ENCODE results near the gene CDH11.

The CDH11 gene

DNA sequence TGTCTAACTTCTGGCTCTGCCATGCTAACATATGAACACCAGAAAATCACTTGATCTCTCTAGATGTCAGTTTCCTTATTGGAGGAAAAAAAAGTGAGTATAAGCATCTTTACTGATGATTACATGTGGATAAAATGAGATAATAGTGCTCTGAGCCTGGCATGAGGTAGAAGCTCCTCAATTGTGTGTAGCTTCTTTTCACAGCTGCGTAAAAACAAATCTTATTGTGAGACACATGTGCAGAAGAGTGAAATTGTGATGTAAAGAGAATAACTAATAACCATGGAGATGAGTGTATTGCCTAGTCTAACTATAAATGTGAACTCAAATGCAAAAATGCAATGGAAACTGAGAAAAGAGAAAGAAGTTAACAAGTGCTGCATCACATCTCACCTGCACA lies 44.7 kb downstream of the CDH11 start:
- Histone ChIP-seq H3K4me1 (ENCODE audit: control insufficient read depth in 1 of 2, insufficient read depth in 1 of 2, low read depth in 1 of 2, low read length in 1 of 2) (no peaks in the 10 kb centered on the region), H3K9me3 (no peaks in the 10 kb centered on the region), H3K27me3 (no peaks in the 10 kb centered on the region), H3K4me3 (ENCODE audit: low read depth in 1 of 2, low read length in 1 of 2) (no peak overlapping the region), H3K27ac (no peak overlapping the region), H3K36me3 (no peaks in the 10 kb centered on the region)
- TF ChIP-seq, protein P1, sequence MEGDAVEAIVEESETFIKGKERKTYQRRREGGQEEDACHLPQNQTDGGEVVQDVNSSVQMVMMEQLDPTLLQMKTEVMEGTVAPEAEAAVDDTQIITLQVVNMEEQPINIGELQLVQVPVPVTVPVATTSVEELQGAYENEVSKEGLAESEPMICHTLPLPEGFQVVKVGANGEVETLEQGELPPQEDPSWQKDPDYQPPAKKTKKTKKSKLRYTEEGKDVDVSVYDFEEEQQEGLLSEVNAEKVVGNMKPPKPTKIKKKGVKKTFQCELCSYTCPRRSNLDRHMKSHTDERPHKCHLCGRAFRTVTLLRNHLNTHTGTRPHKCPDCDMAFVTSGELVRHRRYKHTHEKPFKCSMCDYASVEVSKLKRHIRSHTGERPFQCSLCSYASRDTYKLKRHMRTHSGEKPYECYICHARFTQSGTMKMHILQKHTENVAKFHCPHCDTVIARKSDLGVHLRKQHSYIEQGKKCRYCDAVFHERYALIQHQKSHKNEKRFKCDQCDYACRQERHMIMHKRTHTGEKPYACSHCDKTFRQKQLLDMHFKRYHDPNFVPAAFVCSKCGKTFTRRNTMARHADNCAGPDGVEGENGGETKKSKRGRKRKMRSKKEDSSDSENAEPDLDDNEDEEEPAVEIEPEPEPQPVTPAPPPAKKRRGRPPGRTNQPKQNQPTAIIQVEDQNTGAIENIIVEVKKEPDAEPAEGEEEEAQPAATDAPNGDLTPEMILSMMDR (IDR thresholded peaks at IDR 0.05): no peak

DNA sequence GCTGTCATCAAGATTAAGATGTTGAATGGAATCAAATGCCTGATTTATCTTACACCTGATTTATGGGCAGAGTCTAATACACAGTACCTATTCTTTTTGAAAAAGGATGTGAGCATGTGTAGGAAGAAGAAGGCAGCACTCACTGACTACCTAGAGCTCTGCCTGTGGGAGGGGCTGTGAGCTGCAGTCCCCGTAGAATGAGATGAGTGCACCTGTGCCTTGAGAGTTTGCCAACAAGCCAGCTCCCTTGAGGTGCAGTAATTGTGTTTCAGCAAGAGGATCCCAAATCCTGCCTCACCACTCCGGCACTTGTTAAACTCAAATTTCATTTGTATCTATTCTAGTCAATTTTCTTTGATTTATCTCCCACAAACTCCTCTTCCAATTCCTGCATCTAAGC lies 46.0 kb downstream of the CDH11 start:
- Histone ChIP-seq H3K27ac (no peak overlapping the region), H3K4me1 (ENCODE audit: control insufficient read depth in 1 of 2, insufficient read depth in 1 of 2, low read depth in 1 of 2, low read length in 1 of 2) (no peaks in the 10 kb centered on the region), H3K27me3 (no peaks in the 10 kb centered on the region), H3K4me3 (ENCODE audit: low read depth in 1 of 2, low read length in 1 of 2) (no peak overlapping the region), H3K9me3 (no peaks in the 10 kb centered on the region), H3K36me3 (no peaks in the 10 kb centered on the region)
- TF ChIP-seq, protein P1 (IDR thresholded peaks at IDR 0.05): no peak

DNA sequence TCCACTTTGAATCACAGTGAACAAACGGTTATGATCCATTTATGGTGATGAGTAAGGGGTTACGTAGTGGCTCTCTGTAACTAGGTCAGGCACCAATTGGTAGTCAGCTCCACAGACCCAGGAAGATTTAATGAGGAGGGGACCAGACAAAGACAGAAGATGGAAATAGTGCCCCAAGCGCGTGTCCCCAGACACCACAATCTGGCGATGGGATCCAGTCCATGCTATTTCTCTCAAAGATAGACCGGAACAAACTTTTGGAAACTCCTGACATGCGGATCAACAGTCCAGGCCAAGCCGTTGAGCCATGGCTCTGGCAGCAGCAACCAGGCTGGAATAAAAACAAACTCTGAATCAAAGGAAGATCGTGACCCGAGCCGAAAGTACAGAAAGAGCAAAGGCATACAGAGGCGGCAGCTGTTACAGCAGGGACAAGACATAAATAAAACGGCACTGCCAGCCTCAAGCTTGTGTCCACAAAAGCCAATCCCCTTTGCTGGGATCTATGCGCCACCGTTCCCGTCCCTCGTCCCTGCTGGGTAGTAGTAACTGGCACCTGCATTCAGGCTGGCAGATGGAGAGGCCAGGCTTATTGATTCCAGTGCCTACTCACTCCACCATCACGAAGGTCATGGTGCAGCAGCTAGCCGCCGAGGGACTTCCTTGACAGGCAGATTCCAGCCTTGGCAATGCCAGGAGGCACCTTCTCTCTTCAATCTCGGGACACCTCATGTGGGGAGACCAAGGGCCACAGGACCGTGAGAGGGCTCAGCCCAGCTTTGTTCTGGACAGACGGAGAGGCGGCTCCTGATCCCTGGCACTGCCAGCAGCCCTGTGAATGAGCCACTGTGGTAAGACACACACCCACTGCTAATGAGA lies 50.2 kb downstream of the CDH11 start:
- Histone ChIP-seq H3K4me1 (ENCODE audit: control insufficient read depth in 1 of 2, insufficient read depth in 1 of 2, low read depth in 1 of 2, low read length in 1 of 2) (no peaks in the 10 kb centered on the region), H3K27me3 (no peaks in the 10 kb centered on the region), H3K36me3 (no peaks in the 10 kb centered on the region), H3K4me3 (ENCODE audit: low read depth in 1 of 2, low read length in 1 of 2) (no peak overlapping the region), H3K27ac (no peak overlapping the region), H3K9me3 (no peaks in the 10 kb centered on the region)
- TF ChIP-seq, protein P1 (IDR thresholded peaks at IDR 0.05): no peak

DNA sequence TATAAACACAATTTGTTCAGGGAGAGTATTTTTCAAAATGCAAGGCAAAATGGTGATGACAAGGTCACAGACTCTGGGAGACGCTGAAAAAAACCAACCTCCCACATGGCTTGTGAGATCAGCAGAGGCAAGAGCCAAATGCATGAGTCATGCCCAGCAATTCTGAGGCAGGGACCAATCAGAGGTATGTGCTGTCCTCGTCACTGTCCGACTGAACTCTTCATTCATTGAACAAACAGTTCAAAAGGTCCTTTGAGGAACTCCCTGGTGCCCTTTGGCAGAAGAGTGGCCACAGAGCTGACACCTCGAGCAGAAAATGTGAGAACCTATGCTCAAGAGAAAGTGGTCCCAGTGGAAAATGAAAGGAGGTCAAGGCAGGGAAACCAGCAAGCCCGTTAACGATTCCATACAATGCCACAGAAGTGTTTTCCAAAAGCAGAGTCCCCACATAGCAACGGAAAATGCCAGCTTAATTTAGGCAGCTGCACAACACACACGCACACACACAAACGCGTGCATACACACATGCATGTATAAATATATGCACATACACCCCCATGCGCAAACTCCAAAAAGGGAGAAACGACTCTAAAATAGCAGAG lies 50.9 kb downstream of the CDH11 start:
- Histone ChIP-seq H3K27ac (no peak overlapping the region), H3K27me3 (no peaks in the 10 kb centered on the region), H3K4me3 (ENCODE audit: low read depth in 1 of 2, low read length in 1 of 2) (no peak overlapping the region), H3K9me3 (no peaks in the 10 kb centered on the region), H3K4me1 (ENCODE audit: control insufficient read depth in 1 of 2, insufficient read depth in 1 of 2, low read depth in 1 of 2, low read length in 1 of 2) (no peaks in the 10 kb centered on the region), H3K36me3 (no peaks in the 10 kb centered on the region)
- TF ChIP-seq, protein P1 (IDR thresholded peaks at IDR 0.05): no peak

DNA sequence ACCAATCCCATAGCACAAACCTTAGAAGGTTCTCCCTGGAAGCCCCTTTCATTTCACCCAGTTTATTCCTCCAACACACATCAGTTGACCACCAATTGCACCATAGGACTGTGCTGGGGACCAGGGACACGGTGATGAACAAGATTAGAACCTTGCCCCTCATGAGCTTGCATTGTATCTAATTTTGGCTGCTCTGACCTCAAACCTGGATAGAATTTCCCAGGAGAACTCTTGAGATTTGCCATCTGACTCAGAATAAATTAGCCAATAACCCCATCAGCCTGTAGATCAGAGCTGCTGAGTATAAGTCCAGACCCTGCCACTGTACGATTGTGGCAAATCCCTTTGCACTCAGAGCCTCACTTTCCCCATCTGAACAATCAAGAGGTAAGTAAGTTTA lies 52.1 kb downstream of the CDH11 start:
- TF ChIP-seq, protein P1 (IDR thresholded peaks at IDR 0.05): no peak
- H3K27ac ChIP-seq: no peak overlapping the region
- H3K36me3 ChIP-seq: no peaks in the 10 kb centered on the region
- H3K9me3 ChIP-seq: no peaks in the 10 kb centered on the region
- no peaks in the 10 kb centered on the region for H3K4me1 ChIP-seq (ENCODE audit: control insufficient read depth in 1 of 2, insufficient read depth in 1 of 2, low read depth in 1 of 2, low read length in 1 of 2)
- no peaks in the 10 kb centered on the region for H3K27me3 ChIP-seq
- H3K4me3 ChIP-seq (ENCODE audit: low read depth in 1 of 2, low read length in 1 of 2): no peak overlapping the region

Data from neutrophil (primary cell).